NAMALWA (cell line): ENCODE results near the gene MYLK.

Experiments
- DNase-seq: peaks from one replicate; pipeline ENCODE4 v3.0.0-alpha.2; 2015; ENCODE audit warnings: low spot score

Gene MYLK

DNA sequence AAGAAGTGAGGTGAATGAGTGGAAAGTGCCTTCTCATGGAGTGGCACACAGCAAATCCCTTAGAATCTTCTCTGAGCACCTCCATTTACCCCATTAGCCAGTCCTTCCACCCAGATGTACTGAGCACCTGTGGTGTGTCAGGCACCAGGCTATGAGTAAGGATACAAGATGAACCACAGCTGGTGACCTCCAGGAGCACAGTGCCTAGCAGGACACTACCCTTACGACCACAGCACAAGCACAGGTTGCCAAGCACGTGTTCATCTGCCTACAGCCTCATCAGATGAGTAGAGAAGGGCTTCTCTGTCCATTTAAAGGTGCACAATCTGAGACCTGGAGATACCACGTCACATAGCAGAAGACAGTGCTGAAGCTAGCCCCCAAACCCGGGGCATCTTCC is 6.2 kb downstream of the MYLK start:
- DNase-seq: no peak

- no peak for DNase-seq
These were observed 6.7 kb downstream of the MYLK start for GRCh38 chr3:123877466-123877865.

- DNase-seq: peak; percentile 12
These were observed 7.3 kb downstream of the MYLK start for GRCh38 chr3:123876858-123877257.

DNA sequence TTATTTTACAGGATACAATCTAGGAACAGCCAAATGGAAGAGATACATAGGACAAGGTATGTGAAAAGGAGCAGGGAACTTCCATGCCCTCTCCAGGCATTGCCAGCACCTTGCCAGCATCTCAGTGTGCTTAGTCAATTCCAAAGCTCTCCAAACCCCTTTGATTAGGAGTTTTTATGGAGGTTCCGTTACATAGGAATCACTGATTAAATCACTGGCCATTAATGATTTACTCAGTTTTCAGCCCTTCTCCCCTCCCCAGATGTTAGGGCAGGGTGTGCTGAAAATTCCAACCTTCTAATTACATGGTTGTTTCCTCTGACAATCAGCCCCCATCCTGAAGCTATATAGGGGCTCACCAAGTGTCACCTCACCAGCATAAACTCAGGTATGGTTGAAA is 11.5 kb downstream of the MYLK start:
- no peak for DNase-seq

GRCh38 chr3:123871946-123872345 is 12.2 kb downstream of the MYLK start:
- no peak for DNase-seq

- no peak for DNase-seq
These were observed 14.1 kb downstream of the MYLK start for GRCh38 chr3:123870033-123870432.

DNA sequence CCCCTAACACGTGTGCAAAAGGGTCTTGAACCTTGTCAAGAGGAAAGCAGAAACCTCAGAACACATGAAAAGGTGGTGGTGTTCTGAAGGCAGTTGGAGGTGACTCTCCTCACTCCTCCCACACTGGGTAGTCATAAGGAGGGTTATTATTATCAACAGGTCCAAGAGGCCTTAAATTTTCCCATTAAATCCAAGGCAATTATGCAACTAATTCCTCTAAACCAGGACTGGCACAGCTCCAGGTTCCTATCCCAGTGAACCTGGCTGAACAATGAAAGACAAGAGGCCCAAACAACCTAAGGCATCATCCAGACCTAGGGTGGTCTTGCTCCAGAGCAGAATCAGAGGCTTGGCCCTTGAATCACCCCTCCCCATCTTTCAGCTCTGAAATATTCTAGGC is 15.0 kb downstream of the MYLK start:
- DNase-seq: no peak

GRCh38 chr3:123864706-123865105 is 19.4 kb downstream of the MYLK start:
- no peak for DNase-seq

GRCh38 chr3:123862152-123862551 is 22.0 kb downstream of the MYLK start:
- DNase-seq: no peak

GRCh38 chr3:123861081-123861836 is 22.9 kb downstream of the MYLK start:
- no peak for DNase-seq

GRCh38 chr3:123859177-123859576 is 25.0 kb downstream of the MYLK start:
- DNase-seq: no peak

GRCh38 chr3:123854905-123855304 is 29.2 kb downstream of the MYLK start:
- DNase-seq: no peak

GRCh38 chr3:123853686-123854372 is 30.3 kb downstream of the MYLK start:
- no peak for DNase-seq

DNA sequence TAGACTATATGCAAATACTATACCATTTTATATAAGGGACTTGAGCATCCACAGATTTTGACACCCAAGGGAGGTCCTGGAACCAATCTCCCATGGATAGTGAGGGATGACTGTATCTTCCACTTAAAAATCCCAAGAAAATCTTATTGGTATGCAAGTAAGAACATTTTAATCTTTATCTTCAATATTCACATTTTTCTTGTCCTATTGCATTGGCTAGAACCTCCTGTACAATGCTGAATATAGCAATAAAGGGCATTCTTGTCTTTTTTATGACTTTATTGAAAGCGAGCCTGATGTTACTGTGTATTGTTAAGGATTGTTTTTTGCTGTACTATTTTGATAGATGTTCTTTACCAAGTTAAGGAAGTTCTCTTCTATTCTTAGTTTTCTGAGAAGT is 36.9 kb downstream of the MYLK start:
- no peak for DNase-seq

DNA sequence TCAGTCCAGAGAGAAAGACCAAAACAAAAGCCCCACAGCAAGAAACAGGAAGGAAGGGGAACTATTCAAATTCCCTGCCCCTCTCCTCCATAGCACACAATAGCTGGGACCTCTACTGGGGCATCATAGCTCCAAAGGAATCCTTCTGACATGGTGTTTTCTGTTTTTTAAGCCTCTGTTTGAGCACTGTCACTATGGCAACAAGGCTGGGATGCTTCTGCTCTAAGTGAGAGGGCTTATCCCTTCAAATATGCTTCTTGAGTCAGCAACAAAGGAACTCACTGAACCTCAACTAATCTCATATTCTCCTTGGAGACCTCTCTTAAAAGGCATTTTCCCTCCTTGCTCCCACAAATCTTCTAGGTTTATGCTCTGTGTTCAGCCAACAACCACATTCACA is 40.5 kb downstream of the MYLK start:
- no peak for DNase-seq

- DNase-seq: no peak
These were observed 41.4 kb downstream of the MYLK start for GRCh38 chr3:123842711-123843110.

DNA sequence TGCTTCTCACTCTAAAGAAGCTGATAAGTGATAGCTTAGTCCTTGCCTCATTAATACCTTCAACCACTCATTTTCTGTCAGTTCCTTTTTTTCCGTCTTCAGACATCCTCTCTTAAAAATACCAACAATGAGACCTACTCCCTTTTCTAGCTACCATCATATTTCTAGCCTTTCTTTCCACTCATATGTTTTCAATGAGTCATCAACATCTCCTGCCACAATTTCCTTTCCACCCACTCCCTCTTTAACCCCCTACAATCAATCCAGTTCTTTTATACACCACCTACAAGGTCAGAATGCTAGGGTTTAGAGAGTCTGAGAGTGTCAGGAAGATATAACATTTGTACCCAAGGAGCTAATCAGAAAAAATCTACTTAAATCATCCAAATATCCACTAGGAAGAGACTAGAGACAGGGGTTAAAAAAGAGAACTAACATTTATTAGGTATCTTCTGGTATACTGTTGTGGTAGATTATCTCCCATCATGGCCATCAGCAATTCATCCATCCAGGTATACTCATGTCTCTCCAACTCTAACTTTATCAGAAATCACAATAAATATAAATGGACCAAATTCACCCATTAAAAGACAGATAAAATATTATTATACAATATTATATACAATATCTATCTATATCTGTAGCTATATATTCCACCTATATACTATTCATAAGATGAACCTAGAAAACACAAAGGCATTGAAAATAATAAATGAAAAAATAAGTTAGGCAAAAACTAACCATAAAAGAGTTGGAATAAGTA is 42.5 kb downstream of the MYLK start:
- DNase-seq: no peak

DNA sequence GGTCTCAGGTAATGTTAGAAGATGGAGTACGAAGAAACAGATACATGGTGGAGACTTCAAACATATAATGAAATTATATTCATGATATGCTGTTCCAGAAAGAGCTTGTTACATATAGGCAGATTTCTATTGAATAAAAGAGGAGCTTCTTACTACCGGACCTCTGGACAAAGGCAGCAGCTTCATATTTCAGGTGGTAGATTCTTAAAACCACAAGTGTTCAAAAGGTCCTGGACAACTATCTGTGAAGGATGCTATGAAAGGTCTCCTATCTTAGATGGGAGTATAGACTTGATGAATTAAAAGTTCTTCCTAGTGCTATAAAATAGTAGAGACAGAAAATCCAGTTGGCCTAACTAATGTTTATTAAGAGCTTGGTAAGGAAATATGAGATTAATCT is 43.2 kb downstream of the MYLK start:
- DNase-seq: no peak

DNA sequence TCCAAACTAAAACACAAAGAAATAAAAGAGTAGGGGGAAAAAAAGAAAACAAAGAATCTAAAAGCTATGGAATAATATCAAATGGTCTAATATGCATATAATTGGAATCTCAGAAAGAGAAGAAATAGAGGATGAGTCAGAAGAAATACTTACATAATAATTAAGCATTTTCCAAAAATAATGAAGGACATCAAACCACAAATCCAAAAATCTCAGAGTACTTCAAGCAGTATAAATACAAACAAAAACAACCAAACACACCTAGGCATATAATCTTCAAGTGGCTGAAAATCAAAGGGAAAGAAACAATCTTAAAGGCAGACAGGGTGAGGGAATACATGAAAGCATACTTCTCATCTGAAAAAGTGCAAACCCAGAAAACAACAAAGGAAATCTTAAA is 46.3 kb downstream of the MYLK start:
- no peak for DNase-seq

DNA sequence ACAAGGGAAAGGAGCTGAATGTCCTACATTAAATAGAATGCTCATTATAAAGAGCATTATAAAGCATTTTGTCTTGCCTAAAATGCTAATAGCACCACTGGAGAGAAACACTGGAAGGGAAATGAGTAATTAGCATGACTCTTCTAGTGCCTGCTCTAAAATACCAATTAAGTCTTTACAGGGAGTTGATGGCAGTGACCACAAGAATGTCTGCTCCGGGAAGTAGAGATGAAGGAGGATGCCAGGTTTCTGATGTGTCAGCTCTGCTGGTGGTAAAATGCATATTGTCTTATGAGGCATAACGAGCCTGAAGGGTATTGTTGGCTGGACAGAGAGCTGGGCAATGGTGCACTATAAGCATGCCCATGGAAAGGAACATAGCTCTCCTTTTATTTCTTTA is 49.5 kb downstream of the MYLK start:
- DNase-seq: no peak

- DNase-seq: no peak
These were observed 50.7 kb downstream of the MYLK start for GRCh38 chr3:123833398-123833785.

DNA sequence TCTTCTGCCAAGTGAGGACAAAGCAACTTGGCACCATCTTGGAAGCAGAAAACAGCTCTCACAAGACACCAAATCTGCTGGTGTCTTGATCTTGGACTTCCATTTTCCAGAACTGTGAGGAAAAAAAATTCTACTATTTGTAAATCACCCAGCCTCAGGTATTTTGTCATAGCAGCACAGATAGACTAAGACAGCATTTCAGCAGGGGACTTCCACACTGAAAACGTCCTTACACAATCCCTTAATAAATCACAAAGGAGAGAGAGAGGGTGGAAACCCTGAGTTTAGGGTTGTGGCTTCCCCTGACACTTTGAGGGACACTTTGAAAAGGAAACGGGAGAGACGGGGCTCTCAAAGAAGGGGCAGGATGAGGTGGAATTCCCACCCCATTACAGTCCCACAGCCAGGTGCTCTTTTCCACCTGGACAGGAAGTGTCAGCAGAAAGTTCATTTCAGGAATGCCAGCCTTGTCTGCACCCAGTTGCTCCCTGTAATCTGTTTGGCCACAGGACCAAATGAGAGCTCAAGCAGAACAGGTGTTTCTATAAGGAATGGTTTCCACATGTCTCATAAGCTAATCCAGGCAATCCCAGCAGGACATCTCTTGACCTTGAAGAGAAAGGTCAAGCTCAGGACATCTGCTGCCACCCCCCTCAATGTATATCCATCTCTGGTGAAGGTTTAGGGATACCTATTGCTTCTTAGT is 51.3 kb downstream of the MYLK start:
- DNase-seq: no peak

DNA sequence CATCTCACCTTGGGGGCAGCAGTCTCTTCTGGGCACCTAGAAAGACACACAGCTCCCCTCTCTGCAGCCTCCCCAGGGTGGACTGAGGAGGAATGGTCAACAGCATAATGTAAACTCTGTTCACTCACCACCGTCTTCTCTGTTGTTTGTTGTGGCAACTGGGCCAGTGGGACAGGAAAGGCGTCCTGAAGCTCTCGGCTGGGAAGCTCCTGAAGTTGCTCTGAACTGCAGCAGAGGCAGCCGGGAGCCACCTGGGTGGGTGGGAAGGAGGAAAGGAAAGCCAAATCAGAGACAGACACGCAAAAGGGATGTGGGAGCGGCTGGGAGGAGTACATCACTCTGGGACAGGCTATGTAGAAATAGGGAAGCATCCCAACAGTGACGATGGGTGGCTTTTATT is 52.7 kb downstream of the MYLK start:
- no peak for DNase-seq
